ENCODE results near the gene EGR1.

Gene EGR1

GRCh38 chr5:138460032-138460693 is 5.1 kb upstream of the EGR1 start:
- no peak overlapping the region for H3K4me3 ChIP-seq (ENCODE audit: low read depth, low read length)
- TF ChIP-seq, protein P1, sequence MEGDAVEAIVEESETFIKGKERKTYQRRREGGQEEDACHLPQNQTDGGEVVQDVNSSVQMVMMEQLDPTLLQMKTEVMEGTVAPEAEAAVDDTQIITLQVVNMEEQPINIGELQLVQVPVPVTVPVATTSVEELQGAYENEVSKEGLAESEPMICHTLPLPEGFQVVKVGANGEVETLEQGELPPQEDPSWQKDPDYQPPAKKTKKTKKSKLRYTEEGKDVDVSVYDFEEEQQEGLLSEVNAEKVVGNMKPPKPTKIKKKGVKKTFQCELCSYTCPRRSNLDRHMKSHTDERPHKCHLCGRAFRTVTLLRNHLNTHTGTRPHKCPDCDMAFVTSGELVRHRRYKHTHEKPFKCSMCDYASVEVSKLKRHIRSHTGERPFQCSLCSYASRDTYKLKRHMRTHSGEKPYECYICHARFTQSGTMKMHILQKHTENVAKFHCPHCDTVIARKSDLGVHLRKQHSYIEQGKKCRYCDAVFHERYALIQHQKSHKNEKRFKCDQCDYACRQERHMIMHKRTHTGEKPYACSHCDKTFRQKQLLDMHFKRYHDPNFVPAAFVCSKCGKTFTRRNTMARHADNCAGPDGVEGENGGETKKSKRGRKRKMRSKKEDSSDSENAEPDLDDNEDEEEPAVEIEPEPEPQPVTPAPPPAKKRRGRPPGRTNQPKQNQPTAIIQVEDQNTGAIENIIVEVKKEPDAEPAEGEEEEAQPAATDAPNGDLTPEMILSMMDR (IDR thresholded peaks at IDR 0.05; ENCODE audit: borderline replicate concordance, insufficient read depth, low read depth, low read length): no peak

- TF ChIP-seq, protein P1 (IDR thresholded peaks at IDR 0.05; ENCODE audit: borderline replicate concordance, insufficient read depth, low read depth, low read length): no peak
- H3K4me3 ChIP-seq (ENCODE audit: low read depth, low read length): no peak overlapping the region
Observed at GRCh38 chr5:138461343-138462125, 3.7 kb upstream of the EGR1 start.

DNA sequence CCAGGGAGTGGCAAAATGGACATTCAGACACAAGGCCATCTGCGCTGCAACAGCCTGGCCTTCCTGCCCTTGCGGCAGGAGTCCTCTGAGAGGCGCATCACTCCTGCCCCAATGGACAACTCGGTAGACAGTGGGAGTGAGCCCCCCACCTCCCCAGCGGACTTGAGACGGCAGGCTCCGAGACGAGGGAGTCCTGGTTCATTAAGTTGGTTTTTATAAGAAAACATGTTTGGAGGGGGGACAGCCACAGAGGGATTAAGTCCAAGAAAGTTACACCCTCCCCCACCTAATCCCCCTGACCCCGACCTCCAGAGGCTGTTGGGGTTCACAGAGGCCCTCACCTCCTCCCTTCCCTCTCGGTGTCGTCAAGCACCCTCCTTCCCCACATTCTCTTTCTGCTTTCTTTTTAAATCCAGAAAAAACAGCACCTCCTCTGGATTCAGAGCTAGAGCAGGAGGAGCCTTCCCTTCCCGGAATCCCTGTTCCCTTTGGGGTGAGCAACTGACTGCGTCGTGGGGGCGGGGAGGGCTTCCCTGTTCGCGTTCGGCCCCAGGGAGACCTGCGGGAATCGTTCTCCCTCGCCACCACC is 1.8 kb upstream of the EGR1 start:
- TF ChIP-seq, protein P1 (IDR thresholded peaks at IDR 0.05; ENCODE audit: borderline replicate concordance, insufficient read depth, low read depth, low read length): no peak

DNA sequence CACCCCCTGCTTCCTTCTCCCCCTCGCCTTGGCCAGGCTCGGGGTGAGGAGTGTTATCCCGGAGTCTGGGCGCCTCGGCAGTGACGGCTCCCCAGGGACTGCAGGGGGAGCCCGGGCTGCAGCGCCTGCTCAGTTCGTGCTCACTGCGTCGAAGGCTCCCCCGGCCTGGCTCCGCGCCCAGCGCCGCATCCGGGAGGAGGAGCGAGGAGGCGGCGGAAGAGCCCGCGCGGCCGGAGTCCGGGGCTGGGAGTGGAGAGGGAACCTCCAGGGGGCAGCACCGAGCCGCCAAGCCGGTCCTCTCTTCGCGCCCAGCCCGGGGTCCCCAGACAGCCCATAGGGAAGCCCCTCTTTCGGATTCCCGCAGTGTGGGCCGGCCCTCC is 1.3 kb upstream of the EGR1 start:
- TF ChIP-seq, protein P1 (IDR thresholded peaks at IDR 0.05; ENCODE audit: borderline replicate concordance, insufficient read depth, low read depth, low read length): peak; percentile 89

More for the DNA sequence above, 1.8 kb upstream of the EGR1 start:
- peak overlapping the region; percentile 67 for H3K4me3 ChIP-seq (ENCODE audit: low read depth, low read length)

GRCh38 chr5:138464388-138465260 is 655 bp upstream of the EGR1 start:
- TF ChIP-seq, protein P1 (IDR thresholded peaks at IDR 0.05; ENCODE audit: borderline replicate concordance, insufficient read depth, low read depth, low read length): no peak
- H3K4me3 ChIP-seq (ENCODE audit: low read depth, low read length): peak overlapping the region; percentile 89

More for the DNA sequence above, 1.3 kb upstream of the EGR1 start:
- peak overlapping the region; percentile 89 for H3K4me3 ChIP-seq (ENCODE audit: low read depth, low read length)

DNA sequence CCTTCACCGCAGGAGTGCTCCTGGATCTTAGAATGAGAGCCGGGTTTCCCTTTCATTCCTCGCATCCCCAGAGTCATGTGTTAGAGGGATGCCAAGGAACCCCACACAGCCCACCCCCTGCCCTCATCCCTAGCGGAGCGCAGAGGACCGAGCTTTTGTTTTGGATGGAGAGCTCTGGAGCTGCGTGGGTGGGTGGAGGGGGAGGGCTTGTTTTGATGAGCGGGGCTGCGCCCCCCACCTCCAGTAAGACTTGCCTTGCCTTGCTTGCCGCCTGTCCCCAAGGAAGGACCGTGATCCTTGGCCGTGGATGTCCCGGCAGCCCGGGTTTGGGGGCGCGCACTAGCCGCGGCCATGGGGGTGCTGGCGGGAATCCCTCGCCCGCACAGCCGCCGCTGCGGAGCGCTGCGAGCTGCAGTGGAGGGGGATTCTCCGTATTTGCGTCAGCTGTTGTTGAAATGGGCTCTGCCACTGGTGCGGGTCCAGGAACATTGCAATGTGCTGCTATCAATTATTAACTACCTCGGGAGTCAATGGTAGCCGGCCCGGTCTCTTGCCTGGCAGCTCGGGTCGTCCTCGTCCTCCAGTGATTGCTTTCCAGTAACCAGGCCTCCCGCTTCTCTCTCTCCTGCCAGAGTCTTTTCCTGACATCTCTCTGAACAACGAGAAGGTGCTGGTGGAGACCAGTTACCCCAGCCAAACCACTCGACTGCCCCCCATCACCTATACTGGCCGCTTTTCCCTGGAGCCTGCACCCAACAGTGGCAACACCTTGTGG is 1.0 kb downstream of the EGR1 start:
- H3K4me3 ChIP-seq (ENCODE audit: low read depth, low read length): peak overlapping the region; percentile 89
- TF ChIP-seq, protein P1 (IDR thresholded peaks at IDR 0.05; ENCODE audit: borderline replicate concordance, insufficient read depth, low read depth, low read length): no peak
